ENCODE data around the gene ATF3. TPM values are rescaled to one million over a fixed set of nuclear protein-coding genes. Genes with fewer than 3 reads are reported as not detected.
"Not testable (repeated sequence)": the region's sequence is repeated elsewhere in the genome, so short reads cannot be mapped to it uniquely, and the experiment has no call there.

Gene ATF3
- total and polyA plus RNA-seq, 3 experiments from 2014 or later: 58.8 to 59.0 TPM; not detected in 1

DNA sequence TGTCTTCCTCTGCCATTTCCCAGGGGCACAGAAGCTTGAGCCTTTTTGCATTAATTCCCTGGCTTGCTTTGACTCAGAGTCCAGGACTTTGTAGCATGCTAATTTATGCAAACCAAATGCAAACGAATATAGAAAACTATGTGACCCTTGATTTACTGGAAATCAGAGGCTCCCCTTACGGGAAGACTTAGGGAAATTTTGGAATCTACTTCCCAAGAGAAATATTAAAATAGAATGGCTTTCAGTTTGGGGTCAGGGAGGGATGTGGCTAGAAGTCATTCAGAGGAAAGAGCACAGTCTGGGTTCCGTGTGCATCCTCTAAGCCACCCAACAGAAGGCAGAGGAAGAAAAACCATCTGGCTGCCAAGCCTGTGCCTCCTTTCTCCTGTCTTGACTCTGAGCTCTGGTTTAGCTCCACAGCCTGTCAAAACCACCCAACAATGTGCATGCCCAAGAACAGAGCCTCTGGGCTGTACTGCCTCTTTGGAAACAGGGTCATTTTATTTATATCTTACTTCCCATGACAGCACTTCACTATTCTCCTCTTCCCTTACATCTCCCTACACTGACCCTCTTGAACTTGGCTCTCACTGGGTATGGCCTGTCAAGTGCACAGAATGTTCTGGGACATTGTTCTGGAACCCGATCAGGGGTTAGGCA, 30.1 kb downstream of the ATF3 start:
- H3K9me3 ChIP-seq (ENCODE audit: low read length): no peaks in the 10 kb centered on the region
- H3K27ac Mint-ChIP-seq: peak overlapping the region in 1 of 8 donors; percentile 11
- H3K36me3 Mint-ChIP-seq: peaks cover 0 to 5% (median 0%) of the 10 kb centered on the region in 3 donors
- DNase-seq: no peak
- ChIA-PET POLR2A (no interaction called here), CTCF (interaction anchor here (0.8 to 1.1 kb wide), 2 partner anchors 26 to 161 kb away, joined by 3 read pairs; no protein-coding TSS in a partner anchor)
- peaks cover 6% of the 10 kb centered on the region for H3K27me3 ChIP-seq (ENCODE audit: insufficient read depth, low read length, poor library complexity, severe bottlenecking)
- peaks cover 21% of the 10 kb centered on the region for H3K4me1 ChIP-seq (ENCODE audit: insufficient read depth, low read length)
- no peak overlapping the region for H3K4me3 ChIP-seq (ENCODE audit: low read length)
- H3K9me3 Mint-ChIP-seq: peaks cover 0 to 2% (median 0%) of the 10 kb centered on the region in 5 donors
- peaks cover 16 to 35% of the 10 kb centered on the region in 2 donors for H3K27me3 Mint-ChIP-seq
- no peaks in the 10 kb centered on the region for H3K36me3 ChIP-seq (ENCODE audit: insufficient read depth, low read length)
- H3K4me3 Mint-ChIP-seq: peak overlapping the region in 1 of 7 donors; percentile 13
- no peak overlapping the region for H3K27ac ChIP-seq (ENCODE audit: low read depth, low read length)
- H3K4me1 Mint-ChIP-seq: peaks cover 9 to 21% (median 12%) of the 10 kb centered on the region in 3 donors

DNA sequence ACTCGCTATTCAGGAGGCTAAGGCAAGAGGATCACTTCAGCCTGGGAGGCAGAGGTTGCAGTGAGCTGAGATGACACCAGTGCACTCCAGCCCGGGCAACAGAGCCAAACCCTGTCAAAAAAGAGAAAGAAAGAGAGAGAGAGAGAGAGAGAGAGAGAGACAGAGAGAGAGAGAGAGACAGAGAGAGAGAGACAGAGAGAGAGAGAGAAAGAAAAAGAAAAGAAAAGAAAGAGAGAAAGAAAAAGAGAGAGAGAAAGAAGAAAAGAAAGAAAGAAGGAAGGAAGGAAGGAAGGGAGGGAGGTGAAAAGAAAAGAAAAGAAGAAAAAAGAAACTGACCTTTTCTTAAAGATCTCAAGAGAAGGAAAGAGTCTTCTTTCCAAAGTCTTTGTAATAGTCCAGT, 31.0 kb downstream of the ATF3 start:
- H3K27ac ChIP-seq (ENCODE audit: low read depth, low read length); H3K9me3 ChIP-seq (ENCODE audit: low read length); POLR2A ChIA-PET; H3K4me3 Mint-ChIP-seq; H3K36me3 Mint-ChIP-seq; H3K4me3 ChIP-seq (ENCODE audit: low read length); H3K36me3 ChIP-seq (ENCODE audit: insufficient read depth, low read length); H3K27ac Mint-ChIP-seq; H3K9me3 Mint-ChIP-seq; H3K27me3 ChIP-seq (ENCODE audit: insufficient read depth, low read length, poor library complexity, severe bottlenecking); DNase-seq: not testable (repeated sequence)
- CTCF ChIA-PET: interaction anchor here (0.8 kb wide), 1 partner anchor 162 kb away, joined by 3 read pairs; no protein-coding TSS in a partner anchor
- Mint-ChIP-seq H3K4me1 (peaks cover 9 to 21% (median 12%) of the 10 kb centered on the region in 3 donors), H3K27me3 (peaks cover 15 to 35% of the 10 kb centered on the region in 2 donors)
- peaks cover 21% of the 10 kb centered on the region for H3K4me1 ChIP-seq (ENCODE audit: insufficient read depth, low read length)

DNA sequence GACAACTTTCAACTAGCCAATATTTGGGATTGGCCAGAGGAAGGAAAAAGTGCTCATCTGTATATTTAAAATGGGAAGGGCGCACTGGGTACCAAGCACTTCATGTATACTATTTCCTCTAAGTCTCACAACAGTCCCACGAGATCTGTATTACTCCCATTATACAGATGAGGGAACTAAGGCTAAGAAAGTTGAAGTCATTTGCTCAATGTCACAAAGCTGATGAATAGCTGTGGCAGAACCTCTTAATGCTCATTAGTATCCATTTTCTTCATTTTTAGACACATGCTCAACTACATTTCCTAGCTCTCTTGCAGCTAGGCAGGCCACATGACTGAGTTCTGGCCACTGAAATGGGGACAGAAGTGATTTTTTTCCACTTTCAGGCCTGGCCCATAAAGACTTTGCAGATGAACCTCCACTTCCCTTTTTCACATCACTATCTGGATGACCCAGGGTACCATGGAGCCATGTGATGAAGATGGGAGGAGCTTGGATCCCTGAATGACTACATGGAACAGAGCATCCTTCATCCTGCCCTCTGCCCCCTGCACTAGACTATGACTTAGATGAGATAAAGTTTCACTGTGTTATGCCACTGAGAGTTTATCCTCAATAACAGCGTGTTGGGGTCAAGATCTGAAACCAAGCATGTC, 31.8 kb downstream of the ATF3 start:
- Histone ChIP-seq H3K9me3 (ENCODE audit: low read length) (no peaks in the 10 kb centered on the region), H3K4me3 (ENCODE audit: low read length) (no peak overlapping the region), H3K27me3 (ENCODE audit: insufficient read depth, low read length, poor library complexity, severe bottlenecking) (peaks cover 6% of the 10 kb centered on the region), H3K27ac (ENCODE audit: low read depth, low read length) (no peak overlapping the region), H3K4me1 (ENCODE audit: insufficient read depth, low read length) (peaks cover 20% of the 10 kb centered on the region), H3K36me3 (ENCODE audit: insufficient read depth, low read length) (no peaks in the 10 kb centered on the region)
- Mint-ChIP-seq H3K4me3 (no peak overlapping the region), H3K27ac (no peak overlapping the region), H3K36me3 (peaks cover 0 to 5% (median 0%) of the 10 kb centered on the region in 3 donors), H3K27me3 (peaks cover 17 to 35% of the 10 kb centered on the region in 2 donors), H3K9me3 (peaks cover 0 to 2% (median 0%) of the 10 kb centered on the region in 5 donors), H3K4me1 (peaks cover 9 to 21% (median 12%) of the 10 kb centered on the region in 3 donors)
- no peak for DNase-seq
- ChIA-PET CTCF (interaction anchor here (0.8 kb wide), 1 partner anchor 162 kb away, joined by 3 read pairs; no protein-coding TSS in a partner anchor), POLR2A (no interaction called here)

DNA sequence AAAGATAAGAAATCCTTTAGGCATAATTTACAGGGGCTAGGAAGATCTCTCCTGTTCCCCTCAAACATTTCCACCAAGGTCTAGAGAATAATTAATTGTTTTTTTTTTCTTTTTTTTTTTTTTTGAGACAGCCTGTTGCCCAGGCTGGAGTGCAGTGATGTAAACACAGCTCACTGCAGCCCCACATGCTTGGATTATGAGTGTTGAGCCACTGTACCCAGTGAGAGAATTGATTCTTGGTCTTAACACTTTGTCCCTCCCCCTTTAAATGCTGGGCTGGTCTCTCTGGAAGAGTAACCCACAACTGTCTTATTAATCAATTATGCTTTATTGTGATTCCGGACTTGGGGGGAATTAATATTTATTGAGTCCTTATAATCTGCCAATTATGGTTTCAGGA, 33.4 kb downstream of the ATF3 start:
- H3K27ac Mint-ChIP-seq: no peak overlapping the region
- Histone ChIP-seq H3K9me3 (ENCODE audit: low read length) (no peaks in the 10 kb centered on the region), H3K4me1 (ENCODE audit: insufficient read depth, low read length) (peaks cover 5% of the 10 kb centered on the region), H3K36me3 (ENCODE audit: insufficient read depth, low read length) (no peaks in the 10 kb centered on the region), H3K4me3 (ENCODE audit: low read length) (no peak overlapping the region), H3K27ac (ENCODE audit: low read depth, low read length) (no peak overlapping the region), H3K27me3 (ENCODE audit: insufficient read depth, low read length, poor library complexity, severe bottlenecking) (peaks cover 10% of the 10 kb centered on the region)
- peaks cover 20 to 41% of the 10 kb centered on the region in 2 donors for H3K27me3 Mint-ChIP-seq
- peaks cover 0 to 2% (median 0%) of the 10 kb centered on the region in 5 donors for H3K9me3 Mint-ChIP-seq
- DNase-seq: no peak
- no peak overlapping the region for H3K4me3 Mint-ChIP-seq
- ChIA-PET POLR2A (no interaction called here), CTCF (no interaction called here)
- peaks cover 0 to 5% (median 0%) of the 10 kb centered on the region in 3 donors for H3K36me3 Mint-ChIP-seq
- H3K4me1 Mint-ChIP-seq: peaks cover 0 to 10% (median 5%) of the 10 kb centered on the region in 3 donors

DNA sequence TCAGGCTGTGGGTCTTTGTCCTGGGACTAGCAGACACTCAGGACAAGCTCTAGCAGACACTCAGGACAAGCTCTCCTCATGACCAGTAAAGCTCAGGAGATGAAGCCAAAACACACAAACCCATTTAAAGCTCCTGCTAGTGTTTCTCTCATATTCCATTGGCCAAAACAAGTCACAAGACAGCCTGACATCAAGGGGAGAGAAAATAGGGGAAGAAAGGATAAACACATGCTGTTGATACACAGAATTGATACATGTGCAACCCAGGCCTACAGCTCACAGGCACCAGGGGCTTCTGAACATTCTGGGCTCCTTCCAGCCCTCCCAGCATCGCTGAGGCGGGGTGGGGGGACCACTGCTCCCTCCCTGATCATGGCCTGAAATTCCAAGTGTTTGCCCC, 35.3 kb downstream of the ATF3 start:
- ChIA-PET POLR2A (no interaction called here), CTCF (no interaction called here)
- no peaks in the 10 kb centered on the region for H3K36me3 ChIP-seq (ENCODE audit: insufficient read depth, low read length)
- H3K9me3 ChIP-seq (ENCODE audit: low read length): no peaks in the 10 kb centered on the region
- Mint-ChIP-seq H3K27me3 (peaks cover 11 to 33% of the 10 kb centered on the region in 2 donors), H3K4me1 (no peaks in the 10 kb centered on the region), H3K27ac (no peak overlapping the region), H3K4me3 (peak overlapping the region in 1 of 7 donors; percentile 6), H3K9me3 (peaks cover 0 to 2% (median 0%) of the 10 kb centered on the region in 5 donors), H3K36me3 (peaks cover 0 to 5% (median 0%) of the 10 kb centered on the region in 3 donors)
- peaks cover 10% of the 10 kb centered on the region for H3K27me3 ChIP-seq (ENCODE audit: insufficient read depth, low read length, poor library complexity, severe bottlenecking)
- H3K4me3 ChIP-seq (ENCODE audit: low read length): no peak overlapping the region
- no peaks in the 10 kb centered on the region for H3K4me1 ChIP-seq (ENCODE audit: insufficient read depth, low read length)
- H3K27ac ChIP-seq (ENCODE audit: low read depth, low read length): no peak overlapping the region
- DNase-seq: no peak

DNA sequence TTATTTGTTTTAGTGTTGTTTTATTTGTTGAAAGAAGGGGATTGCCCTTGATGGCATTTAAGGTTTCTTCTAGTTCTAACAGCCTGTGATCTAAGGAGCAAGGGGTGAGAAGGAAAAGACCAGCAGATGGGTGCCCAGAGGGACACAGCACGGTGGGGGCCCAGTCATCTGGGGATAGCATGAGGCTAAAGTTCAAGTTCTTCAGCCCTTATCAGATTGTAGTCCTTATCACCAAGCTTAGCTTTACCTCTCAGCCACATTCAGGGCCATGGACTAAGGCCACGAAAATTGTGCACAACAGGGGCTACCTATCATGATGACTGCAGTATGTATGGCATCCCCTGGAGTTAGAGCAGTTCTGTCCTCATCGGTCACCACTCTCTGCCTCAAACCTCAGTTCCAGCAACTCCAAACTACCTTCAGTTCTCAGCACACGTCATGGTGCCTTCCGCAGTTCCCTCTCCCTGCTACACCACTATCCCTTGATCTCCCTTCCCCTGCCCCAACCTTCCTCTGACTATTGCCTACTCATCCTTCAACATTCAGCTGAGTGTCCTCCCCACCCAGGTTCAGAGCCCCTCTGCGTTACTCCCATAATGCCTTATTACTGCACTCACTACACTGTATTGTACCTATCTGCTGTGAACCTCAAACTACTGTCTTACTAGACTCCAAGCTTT, 36.4 kb downstream of the ATF3 start:
- H3K27ac Mint-ChIP-seq: no peak overlapping the region
- DNase-seq: no peak

DNA sequence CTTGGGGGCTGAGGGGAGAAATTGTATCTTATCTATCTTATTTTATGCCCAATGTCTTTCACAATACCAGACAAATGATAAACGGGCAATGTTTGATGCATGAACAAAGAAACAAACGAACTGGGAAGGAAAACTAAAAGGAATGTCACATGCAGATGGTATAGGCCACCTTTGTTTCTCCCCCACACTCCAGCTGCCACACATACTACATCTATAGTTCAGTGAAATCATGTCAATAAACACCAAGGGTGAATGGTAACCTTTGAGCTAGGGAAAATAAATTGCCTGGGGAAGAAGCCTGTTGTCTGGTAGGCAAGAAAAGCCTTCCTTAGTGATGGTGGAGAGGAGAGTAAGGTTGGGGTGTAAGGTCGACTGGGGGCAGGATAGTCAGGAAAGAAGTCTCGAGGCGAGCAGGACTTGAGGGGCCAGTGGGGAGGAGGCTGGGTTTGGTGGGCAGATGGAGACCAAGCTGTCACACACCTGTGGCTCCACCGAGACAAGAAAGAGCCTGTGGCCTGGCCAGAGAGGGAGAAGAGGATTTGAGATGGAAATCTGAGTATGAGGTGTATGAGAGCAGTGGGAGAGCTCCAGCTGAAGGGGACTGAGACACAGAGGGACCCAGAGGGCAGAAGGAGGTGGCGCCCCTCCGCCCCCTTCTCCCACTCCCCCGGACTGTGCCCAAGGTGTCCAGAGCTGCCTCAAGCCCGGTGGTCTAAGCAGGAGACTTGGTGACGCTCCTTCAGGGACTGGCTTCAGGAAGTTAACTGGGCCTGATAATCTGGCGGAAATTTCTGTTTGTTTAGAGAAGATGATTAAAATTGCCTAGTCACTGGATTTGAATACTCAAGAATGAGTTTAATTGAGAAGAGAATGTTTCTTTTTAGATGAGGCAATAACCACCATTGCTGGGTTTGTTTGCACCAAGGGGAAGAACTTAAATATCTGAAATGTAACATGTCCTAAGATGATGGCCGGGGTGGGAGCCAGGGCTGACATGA, 37.3 kb downstream of the ATF3 start:
- H3K27ac Mint-ChIP-seq: peak overlapping the region in 1 of 8 donors; percentile 21
- Histone ChIP-seq H3K4me1 (ENCODE audit: insufficient read depth, low read length) (no peaks in the 10 kb centered on the region), H3K27me3 (ENCODE audit: insufficient read depth, low read length, poor library complexity, severe bottlenecking) (peaks cover 10% of the 10 kb centered on the region), H3K36me3 (ENCODE audit: insufficient read depth, low read length) (no peaks in the 10 kb centered on the region), H3K27ac (ENCODE audit: low read depth, low read length) (no peak overlapping the region), H3K4me3 (ENCODE audit: low read length) (no peak overlapping the region), H3K9me3 (ENCODE audit: low read length) (no peaks in the 10 kb centered on the region)
- ChIA-PET CTCF (no interaction called here), POLR2A (no interaction called here)
- no peak for DNase-seq
- no peaks in the 10 kb centered on the region for H3K4me1 Mint-ChIP-seq
- no peak overlapping the region for H3K4me3 Mint-ChIP-seq
- H3K36me3 Mint-ChIP-seq: peaks cover 0 to 3% (median 0%) of the 10 kb centered on the region in 3 donors
- H3K9me3 Mint-ChIP-seq: peaks cover 0 to under 1% (median 0%) of the 10 kb centered on the region in 5 donors
- H3K27me3 Mint-ChIP-seq: peaks cover 5 to 20% of the 10 kb centered on the region in 2 donors

More for the DNA sequence above, 36.4 kb downstream of the ATF3 start:
- Histone ChIP-seq H3K9me3 (ENCODE audit: low read length) (no peaks in the 10 kb centered on the region), H3K4me1 (ENCODE audit: insufficient read depth, low read length) (no peaks in the 10 kb centered on the region), H3K27me3 (ENCODE audit: insufficient read depth, low read length, poor library complexity, severe bottlenecking) (peaks cover 10% of the 10 kb centered on the region), H3K36me3 (ENCODE audit: insufficient read depth, low read length) (no peaks in the 10 kb centered on the region), H3K4me3 (ENCODE audit: low read length) (no peak overlapping the region), H3K27ac (ENCODE audit: low read depth, low read length) (no peak overlapping the region)
- H3K4me3 Mint-ChIP-seq: no peak overlapping the region
- peaks cover 0 to 5% (median 0%) of the 10 kb centered on the region in 3 donors for H3K36me3 Mint-ChIP-seq
- ChIA-PET CTCF (no interaction called here), POLR2A (no interaction called here)
- peaks cover 5 to 29% of the 10 kb centered on the region in 2 donors for H3K27me3 Mint-ChIP-seq
- no peaks in the 10 kb centered on the region for H3K4me1 Mint-ChIP-seq
- peaks cover 0 to 2% (median 0%) of the 10 kb centered on the region in 5 donors for H3K9me3 Mint-ChIP-seq

Data from CD8-positive, alpha-beta memory T cell (primary cell).